COLO668 (cell line): Measurements from ENCODE around the gene EPGN.

Experiments
- DNase-seq: peaks from one replicate; lab custom pipeline; 2025; ENCODE audit not compliant: unreplicated experiment; lab: John Stamatoyannopoulos, UW

Gene EPGN, protein sequence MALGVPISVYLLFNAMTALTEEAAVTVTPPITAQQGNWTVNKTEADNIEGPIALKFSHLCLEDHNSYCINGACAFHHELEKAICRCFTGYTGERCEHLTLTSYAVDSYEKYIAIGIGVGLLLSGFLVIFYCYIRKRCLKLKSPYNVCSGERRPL

DNA sequence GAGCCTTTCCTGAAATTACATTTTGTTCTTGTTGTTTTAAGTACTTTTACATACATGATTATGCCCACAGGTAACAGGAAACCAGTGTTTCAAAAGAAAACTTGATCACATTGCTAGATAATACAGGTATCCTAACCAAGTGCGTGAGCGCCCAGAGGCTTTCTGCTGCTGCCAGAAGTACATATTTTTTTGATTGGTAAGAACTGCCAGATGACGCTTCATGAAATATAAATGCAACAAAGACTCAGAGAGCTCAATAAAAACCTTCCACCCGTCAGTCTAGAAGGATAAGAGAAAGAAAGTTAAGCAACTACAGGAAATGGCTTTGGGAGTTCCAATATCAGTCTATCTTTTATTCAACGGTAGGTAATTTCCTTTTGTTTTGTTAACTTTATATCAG, at the start of gene EPGN:
Gene EPGN, plus strand, starts transcription at position 256 of the 400 bp plus-strand sequence. Its CDS starts 64 bp downstream, at position 320.
- no peak for DNase-seq

DNA sequence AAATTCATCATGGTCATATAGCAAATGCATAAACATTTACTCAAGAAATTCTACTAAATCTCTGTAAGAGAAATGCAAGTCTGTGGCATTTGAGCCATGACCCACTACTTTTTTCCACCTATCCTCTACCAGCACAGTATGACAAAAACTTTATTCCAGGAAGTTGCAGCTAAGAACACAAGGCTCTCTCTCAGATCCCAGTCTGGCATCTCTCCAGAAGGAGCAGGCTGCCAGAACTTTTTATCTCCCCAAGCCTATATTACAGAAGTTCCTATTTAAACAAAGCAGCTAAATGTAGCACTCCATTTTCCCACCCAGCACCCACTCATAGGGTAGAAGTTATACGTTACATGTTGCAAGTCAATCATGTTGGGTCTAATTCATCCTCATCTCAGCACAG, 49.3 kb upstream of the EPGN start:
- DNase-seq: no peak

DNA sequence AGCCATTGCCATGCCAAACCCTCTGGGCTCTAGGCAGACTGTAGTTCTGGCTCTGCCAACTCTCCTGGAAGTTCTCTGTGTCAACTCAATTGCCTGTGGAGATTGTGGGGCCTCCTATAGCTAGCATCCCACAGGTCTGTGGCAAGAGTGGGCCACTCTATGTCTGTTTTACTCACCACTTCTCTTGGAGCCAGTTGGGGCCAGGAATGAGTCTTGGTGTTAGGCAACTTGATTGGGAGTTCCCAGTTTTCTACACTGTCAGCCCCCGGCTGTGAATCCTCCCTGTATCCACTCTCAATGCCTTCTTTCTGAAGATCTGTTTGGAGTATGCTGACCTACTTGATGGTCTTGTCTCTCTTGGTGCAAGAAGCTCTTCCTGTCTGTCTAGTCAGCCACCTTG, 48.2 kb upstream of the EPGN start:
- DNase-seq: no peak

DNA sequence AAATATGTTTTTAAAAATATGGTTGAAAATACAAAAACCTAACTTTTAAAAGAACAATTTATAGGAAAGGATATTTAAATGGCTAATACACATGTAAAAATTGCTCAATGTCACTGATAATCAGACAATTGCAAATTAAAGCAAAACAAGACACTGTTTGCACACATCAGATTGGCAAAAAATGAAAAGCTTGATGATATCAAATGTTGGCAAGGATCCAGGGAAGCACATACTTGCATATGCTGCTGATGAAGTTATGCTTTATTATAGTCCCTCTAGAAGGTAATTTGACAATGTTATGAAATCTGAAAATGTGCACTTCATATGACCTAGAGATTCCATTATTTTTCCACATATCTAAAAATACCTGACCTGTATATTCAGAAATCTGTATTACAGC, 45.7 kb upstream of the EPGN start:
- DNase-seq: no peak

DNA sequence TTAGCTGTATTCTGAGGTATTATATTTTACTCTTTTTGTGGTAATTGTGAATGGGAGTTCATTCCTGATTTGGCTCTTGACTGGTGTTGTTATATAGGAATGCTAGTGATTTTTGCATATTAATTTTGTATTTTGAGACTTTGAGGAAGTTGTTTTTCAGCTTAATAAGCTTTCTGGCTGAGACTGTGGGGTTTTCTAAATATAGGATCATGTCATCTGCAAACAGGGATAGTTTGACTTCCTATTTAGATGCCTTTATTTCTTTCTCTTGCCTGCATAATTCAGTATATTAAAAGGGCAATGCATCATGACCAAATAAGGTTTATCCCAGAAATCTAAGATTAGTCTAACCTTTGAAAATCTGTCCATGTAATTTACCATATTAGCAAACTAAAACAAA, 44.7 kb upstream of the EPGN start:
- no peak for DNase-seq

DNA sequence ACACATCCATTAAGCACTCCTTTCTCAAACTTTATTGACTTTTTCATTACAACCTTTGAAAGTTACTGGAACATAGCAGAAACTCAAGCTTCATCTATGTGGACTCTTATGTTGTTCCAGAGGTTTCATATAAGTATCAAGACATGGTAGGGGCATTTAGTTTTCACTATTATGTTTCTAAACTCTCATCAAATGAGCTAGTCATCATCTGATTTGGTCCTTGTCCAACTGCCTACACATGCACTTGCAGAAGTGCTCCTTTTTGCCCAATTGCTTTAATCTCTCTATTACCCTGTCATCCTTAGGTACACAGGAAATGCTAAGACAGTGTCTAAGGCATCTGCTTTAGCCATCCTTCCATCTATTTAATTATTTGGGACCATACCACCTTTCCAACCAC, 42.2 kb upstream of the EPGN start:
- DNase-seq: no peak

DNA sequence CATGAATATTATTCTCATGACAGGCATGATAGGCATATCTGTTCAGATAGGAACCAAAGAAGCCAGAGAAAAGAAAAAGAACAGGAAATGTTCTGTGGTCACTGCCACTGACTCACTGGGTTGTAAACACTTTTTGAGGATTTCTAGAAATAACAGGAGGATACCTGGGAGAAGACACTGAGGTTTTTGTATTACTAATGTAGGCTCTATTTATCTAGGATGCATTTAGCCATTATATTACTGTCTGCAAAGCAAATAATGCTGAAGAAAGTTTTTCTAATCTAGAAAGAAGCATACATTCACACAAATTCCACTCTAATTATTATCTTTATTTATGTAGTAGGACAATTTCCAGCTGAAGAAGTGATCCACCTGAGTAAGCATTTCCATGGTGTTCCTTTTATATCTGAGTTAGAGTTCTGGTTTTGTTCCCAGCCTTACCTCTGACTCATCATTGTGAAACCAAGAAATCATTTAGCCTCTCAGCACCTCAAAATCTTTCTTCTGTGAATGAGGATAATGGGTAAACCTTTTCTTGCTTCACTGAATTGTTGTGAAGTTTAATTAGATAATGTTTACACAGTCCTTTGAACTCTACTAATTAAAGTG, 40.2 kb upstream of the EPGN start:
- no peak for DNase-seq

DNA sequence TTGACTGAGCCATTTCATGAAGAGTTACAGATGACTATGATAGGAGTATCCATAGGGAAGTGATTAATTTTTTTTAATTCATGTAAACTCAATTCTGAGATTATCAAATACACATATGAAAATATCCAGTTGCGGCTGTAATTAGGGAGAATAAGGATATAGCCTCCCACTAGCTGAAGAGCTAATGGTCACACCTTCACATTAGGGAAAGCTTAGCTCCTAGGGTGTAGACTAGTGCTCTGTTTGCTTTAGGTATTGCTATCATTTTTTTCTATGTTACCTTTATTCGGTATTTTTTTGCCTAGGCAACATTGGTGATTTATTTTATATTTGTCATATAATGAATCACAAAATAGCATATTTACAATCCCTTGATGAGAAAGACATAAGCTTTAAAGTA, 39.6 kb upstream of the EPGN start:
- DNase-seq: no peak

DNA sequence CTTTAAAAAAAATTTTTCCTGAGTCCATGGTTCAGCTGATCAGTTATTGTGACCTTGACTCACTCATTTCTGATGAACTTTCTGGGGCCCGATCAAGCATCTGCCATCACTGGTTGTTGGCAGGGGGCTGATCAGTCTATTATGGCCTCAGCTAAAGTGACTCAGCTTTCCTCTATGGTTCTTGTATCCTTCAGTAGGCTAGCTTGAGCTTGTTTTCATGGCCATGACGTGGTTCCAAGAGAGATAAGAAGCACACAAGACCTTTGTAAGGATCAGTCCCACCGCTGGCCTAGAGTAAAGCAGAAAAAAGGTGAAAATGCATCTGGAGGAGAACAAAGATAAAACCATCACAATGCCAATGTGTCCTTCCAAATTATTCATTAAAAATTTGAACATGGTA, 29.8 kb upstream of the EPGN start:
- DNase-seq: no peak

DNA sequence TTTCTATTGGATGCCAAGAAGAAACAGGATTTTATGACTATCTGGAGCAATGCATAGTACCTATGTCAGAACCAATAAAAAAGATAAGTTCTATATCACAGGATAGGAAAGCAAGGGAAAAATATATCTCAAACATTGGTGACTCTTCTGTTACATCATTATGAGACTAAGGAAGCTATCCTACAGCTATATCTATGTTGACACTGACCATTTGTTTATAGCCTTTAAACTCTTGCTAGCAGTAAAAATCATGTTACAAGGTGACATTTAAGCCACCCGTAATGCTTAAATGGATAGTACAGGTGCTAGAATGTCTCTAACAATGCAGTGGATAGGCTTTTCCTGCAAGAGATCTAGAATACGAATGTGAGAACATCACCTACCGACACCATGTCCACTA, 28.6 kb upstream of the EPGN start:
- no peak for DNase-seq

DNA sequence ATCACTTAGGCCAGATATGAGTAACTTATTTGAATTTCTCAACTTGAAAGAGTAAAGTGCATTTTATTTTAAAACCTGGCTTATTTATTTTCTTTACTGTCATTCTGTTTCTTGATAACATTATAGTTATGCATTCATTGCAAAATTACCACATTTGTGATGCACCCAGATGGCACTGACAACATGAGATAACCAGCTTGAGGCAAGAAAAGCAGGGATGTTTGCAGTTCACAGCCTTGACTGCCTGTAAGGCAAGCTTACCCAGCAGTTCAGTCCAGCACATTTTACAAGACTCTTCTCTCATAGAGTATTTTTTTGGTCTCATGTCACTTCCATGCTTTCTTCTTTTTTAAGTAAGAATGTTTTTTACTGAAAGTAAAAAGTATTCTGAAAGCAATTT, 25.3 kb upstream of the EPGN start:
- DNase-seq: no peak

DNA sequence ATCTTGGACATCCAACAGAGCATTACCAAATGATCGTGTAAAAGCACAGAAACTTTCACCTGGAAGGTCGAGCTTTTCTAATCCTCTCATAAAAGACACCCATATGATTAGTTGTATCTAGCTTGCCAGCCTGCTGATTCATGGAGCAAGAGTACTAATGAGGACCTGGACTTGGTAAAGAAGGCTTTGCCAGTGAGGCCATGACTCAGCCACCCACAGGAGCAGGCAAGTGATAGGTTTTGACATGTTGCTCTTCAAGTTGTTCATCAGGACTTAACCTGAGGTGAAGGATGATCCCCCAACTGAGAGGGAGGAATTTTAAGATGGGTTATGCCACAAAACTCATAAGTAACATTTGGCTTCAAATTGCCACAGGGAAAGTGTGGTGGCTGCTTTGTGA, 24.7 kb upstream of the EPGN start:
- DNase-seq: no peak

DNA sequence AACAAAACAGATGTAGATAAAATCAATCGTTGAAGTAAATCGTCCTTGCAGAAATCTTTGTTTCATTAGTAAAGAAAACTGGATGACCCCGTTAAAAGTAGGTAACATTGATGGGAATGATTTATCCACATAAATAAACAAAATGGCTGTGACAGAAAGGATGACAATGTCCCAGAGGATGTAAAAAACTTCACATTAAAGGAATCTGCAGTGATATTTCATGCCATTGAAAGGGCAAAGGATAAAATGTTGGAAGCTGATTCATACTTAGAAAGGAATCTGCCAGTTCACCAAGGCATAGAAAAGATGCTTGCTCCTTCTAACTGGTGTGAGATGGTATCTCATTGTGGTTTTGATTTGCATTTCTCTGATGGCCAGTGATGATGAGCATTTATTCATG, 24.2 kb upstream of the EPGN start:
- DNase-seq: no peak

DNA sequence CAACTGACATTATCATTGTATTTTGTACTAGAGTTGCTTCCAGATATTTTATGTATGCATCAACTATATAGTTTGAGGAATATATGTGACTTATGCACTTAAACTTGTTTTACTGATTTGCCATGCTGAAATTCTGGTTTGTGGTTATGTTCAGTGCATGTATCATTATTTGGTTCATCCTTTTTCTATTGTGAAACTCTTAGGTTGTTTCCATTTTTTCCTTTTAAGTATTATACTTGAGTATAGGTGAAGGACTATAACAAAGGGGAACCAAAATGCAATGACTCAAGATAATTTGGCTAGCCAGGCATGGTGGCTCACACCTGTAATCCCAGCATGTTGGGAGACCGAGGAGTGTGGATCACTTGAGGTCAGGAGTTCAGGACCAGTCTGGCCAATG, 21.1 kb upstream of the EPGN start:
- DNase-seq: no peak

DNA sequence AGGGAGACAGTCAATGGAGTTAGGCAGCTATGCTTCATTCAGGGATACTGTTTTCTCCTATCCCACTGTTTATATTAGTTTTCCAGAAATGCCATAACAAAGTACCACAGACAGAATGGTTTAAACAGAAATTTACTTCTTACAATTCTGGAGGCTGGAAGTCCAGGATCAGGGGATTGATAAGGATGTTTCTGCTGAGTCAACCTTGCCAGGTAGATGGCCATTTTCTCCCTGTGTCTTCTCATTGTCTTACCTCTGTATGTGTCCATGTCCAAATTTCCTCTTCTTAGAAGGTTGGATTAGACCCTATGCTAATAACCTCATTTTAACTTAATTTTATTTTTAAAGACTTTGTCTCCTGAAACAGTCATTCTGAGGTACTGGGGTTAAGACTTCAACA, 20.5 kb upstream of the EPGN start:
- no peak for DNase-seq

DNA sequence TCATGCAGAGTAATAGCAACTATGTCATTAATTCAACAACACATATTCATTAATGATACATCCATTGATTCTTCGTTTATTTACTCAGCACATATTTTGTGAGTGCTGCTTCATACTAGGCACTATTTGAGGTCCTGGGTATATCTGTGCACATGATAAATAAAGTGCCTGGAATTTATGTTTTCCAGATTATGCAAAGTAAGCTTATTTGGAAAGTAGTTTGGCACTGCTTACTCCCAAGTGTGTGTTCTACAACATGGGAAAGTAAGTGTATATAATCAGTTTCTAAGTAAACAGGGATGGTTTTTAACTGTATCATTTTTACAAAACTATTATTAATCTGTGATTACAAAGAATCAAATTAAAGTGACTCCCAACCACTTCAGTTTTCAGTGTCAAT, 16.8 kb upstream of the EPGN start:
- no peak for DNase-seq

DNA sequence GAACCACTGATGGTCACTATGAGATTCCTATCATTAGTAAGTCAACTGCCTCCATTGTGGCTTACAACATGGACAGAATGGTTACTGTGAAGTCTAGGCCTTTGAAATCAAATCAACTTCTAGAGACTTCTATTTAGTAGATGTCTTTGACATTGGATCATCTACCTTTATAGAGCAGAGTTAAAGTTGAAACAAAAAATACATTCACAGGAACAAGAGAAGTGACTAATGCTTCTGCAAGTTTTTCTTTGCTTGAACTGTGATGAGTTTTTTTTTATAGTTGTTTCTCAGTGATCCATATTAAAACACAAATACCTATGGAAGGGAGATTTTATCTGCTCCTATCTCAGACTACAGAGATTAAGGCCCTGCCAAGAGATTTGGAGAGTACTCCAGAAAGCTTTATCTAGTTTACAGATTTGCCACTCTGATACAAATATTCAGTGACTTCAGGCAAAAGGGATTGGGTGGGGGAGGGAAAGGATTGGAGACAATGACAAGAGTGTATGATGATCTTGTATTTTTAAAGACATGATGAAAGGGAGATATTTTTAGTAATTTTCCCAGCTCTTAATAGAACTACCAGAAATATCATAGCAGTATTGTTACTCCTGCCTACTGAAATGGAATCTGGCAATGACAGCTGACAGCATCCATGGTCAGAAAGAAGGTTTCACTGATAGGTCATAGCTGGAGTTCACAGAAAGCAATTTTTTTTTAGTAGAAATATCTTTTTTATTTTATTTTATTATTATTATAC, 16.0 kb upstream of the EPGN start:
- no peak for DNase-seq

DNA sequence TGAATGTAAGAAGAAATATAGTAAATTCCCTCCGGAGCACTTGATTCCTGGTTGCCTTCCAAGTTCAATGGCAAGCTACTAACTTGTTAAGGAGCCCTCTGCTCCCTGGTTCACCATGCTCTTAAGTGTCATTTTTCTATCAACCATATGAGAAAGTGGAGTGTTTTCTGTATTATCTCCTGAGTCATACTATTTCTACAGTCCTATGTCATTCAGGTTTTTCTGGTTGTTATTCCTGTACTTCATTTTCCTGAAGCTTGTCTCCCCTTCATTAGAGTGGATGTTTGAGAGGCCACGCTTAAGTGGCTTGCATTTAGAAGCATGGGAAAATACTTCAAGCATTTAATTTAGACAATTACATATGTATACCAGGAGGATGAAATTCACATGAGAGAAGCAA, 14.7 kb upstream of the EPGN start:
- DNase-seq: no peak

DNA sequence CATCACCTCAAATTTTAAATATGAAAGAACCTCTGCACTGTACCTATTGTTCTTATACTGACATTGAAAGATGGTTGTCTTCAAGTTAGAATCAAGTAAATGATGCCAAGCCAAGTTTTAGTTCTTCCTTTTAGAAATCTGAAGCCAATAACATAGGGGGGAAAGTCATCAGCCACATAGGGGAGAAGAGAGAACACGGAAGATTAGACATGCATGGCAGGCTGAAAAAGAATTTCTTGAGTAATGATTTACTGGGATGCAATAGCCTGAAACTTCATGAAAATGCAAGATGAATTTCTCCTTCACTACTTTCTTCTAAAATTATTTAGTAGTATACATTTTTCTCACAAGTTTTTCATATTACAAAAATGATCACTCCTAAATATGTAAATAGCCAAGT, 13.6 kb upstream of the EPGN start:
- no peak for DNase-seq

DNA sequence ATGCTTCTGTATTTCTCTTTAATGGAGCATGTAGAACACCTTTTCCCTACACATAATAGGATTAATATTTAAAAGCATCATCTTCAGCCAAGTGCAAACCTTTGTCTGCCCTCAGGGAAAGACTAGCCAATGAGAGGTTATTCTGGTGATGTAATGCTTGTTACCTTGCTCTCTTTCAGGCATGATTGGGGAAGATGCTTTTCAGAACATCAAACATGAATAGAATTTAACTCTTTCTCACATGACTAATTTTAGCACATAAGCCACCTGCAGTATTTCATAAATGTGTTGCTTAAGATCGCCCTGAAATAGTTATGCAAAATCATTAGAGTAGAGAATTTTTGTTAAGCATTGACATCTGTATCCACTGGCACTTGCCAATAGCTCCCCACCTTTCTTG, 10.7 kb upstream of the EPGN start:
- no peak for DNase-seq

DNA sequence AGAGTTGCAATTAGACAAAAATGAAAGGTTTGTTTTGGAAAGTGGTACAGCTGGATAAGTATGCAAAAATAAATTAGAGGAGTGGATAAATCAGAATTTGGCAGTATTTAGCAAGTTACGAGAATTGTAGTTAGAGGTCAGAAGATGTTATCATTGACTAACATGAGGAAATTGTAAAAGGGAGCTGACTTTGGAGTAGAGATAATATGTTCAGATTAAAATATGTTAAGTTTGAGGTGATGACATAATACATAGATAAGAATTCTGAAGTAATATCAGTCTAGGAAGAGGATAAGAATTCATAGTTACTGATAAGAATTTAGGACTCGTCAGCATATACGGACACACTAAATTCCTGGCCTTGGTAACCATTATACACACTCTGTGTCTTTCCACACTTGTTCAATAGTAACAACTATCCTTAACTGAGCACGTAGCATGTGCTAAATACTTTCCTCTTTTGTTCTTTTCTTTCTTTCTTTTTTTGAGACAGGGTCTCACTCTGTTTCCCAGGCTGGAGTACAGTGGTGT, 4.1 kb upstream of the EPGN start:
- no peak for DNase-seq

DNA sequence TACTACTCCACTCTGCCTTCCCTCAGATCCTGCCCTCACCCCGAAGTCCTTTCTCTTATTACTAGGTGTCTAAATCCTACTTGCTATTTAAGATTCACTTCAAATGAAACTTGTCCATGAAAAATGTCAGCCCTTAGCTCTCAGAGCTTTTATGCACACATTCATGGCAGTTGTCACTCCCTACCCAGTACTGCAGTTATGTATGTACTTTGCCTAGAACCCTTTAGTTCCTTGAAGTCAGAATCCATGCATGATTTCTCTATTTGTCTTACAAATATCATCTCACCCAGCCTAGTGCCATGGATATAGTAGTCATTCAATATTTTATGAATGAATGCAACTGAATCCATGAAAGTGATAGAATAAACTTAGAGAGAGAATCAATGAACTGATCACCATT, 3.3 kb upstream of the EPGN start:
- DNase-seq: no peak

DNA sequence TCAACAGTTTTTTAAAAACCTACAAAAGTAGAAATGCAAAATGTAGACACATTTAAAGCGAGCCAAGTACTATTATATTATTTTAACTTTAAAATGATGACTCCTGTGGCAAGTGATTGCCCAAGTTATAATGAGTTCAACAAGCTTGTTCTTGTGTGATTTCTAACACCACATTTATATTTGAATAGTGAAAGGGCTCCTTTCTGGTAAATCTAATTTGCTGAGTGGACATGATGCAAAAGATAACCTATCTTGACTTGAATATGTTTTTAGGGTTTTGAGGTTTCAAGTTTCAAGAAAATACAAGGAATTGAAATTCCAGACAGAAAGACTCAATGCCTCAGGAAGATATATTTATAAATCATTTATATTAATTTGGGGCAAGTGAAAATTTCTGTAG, 1.1 kb upstream of the EPGN start:
- DNase-seq: no peak
